AG09309 (cell line): ENCODE data around the gene SLCO1A2.

Experiments used
- DNase-seq: peaks from one replicate; pipeline ENCODE4 v3.0.0-alpha.2; 2010; ENCODE audit warnings: low read depth
- H3K4me3 ChIP-seq: 2 replicates; pipeline ENCODE4 v1.5.1; 2011; ENCODE audit warnings: mild to moderate bottlenecking, low read depth, low read length, moderate library complexity; ENCODE audit not compliant: control insufficient read depth
- TF ChIP-seq, protein P1 (sequence below): IDR thresholded peaks from 2 replicates; pipeline ENCODE4 v1.5.1; 2011; ENCODE audit warnings: mild to moderate bottlenecking, low read depth, low read length, inconsistent platforms; ENCODE audit not compliant: insufficient read depth, control insufficient read depth; ENCODE audit errors: missing control alignments

Gene SLCO1A2

GRCh38 chr12:21341769-21342168 lies 7.1 kb upstream of the SLCO1A2 start:
- H3K4me3 ChIP-seq: no peak overlapping the region
- TF ChIP-seq, protein P1, sequence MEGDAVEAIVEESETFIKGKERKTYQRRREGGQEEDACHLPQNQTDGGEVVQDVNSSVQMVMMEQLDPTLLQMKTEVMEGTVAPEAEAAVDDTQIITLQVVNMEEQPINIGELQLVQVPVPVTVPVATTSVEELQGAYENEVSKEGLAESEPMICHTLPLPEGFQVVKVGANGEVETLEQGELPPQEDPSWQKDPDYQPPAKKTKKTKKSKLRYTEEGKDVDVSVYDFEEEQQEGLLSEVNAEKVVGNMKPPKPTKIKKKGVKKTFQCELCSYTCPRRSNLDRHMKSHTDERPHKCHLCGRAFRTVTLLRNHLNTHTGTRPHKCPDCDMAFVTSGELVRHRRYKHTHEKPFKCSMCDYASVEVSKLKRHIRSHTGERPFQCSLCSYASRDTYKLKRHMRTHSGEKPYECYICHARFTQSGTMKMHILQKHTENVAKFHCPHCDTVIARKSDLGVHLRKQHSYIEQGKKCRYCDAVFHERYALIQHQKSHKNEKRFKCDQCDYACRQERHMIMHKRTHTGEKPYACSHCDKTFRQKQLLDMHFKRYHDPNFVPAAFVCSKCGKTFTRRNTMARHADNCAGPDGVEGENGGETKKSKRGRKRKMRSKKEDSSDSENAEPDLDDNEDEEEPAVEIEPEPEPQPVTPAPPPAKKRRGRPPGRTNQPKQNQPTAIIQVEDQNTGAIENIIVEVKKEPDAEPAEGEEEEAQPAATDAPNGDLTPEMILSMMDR: no peak
- no peak for DNase-seq

DNA sequence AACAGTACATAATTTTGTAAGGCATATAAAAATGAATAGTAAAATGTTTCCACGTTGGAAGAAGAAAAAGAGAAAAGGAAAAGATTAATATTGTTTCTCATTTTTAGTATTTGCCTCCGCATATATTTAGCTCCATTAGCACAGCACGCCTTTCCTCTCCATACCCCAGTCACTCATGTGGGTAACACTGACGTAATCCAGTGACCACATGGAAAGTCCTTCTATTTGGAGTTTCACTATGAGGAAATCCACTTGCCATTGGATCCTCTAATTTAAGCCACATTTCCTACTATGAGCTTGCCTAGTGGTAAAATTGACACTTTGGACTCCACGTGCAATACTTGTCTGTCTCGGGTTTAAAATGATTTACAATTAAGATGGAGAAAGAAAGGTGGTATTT lies 5.7 kb upstream of the SLCO1A2 start:
- DNase-seq: no peak
- no peak overlapping the region for H3K4me3 ChIP-seq
- TF ChIP-seq, protein P1: no peak

DNA sequence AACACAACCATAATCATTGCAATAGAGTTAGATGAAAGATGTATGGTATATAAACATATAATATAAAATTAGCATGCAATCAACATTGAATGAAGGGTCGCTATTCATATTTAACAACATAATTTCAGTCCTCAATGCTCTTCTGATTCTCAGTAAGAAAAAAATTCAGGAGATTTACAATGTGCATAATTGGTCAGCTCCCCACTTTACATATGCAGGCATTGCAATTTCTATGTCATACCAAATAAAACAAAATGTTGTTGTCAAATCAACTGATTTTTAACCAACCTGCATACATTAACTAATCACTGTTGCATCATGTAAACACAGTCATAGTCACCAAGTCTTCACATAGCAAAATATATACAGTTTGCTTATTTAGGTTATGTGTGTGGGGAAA lies 5.2 kb upstream of the SLCO1A2 start:
- TF ChIP-seq, protein P1: no peak
- no peak for DNase-seq

DNA sequence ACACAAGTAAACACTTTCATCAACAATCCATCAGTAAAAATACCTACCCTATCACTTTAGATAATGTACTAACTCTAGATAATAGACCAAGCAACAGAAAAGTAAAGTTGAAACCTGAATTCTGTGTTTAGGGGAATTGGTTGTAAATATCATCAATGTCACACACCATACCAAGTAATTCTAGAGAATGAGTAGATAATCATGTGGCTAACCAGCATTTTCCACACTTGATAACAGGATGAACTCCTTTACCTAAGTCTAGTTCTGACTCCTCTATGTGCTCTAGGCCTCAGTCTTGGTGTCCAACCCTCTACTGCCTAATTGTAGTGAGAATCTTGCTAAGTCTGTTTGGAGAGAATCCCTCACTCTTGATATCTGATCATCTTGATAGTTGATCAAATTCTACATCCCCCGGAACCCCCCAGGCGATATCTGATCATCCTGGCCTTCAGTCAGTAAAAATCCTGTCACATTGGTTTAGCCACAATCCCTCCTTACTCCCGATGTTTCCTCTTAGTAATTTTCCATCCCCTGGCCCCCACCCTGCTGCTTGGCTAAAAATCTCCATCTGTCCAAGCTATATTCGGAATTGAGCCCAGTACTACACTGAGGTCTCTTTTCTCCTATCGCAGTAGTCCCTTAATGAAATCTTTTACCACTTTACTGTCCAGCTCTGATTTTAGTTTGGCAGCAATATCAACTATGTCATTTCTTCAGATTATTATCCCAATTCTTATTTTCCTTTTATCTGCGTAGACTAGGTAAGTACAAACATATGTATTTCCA lies 3.4 kb upstream of the SLCO1A2 start:
- TF ChIP-seq, protein P1: no peak
- no peak for DNase-seq
- no peak overlapping the region for H3K4me3 ChIP-seq

More for the DNA sequence above, 5.2 kb upstream of the SLCO1A2 start:
- no peak overlapping the region for H3K4me3 ChIP-seq

DNA sequence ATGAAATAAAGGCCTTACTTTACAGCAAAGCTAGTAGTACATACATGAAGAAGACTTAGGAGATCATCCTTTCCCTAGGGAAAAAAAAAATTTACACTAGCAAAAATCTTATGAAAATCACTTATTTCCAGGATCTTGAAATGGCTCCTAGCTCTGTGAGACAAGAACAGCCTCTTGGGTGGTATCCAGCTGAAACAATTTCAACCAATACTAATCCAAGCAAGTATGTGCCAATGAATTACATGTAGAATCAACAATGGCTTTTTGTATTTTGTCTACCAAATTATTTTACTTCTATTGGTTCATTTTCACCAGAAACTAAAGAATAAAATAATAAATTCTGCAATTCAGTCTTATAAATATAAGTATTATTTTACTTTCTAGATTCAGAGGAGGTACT lies 2.7 kb upstream of the SLCO1A2 start:
- no peak for DNase-seq
- H3K4me3 ChIP-seq: no peak overlapping the region
- TF ChIP-seq, protein P1: no peak

DNA sequence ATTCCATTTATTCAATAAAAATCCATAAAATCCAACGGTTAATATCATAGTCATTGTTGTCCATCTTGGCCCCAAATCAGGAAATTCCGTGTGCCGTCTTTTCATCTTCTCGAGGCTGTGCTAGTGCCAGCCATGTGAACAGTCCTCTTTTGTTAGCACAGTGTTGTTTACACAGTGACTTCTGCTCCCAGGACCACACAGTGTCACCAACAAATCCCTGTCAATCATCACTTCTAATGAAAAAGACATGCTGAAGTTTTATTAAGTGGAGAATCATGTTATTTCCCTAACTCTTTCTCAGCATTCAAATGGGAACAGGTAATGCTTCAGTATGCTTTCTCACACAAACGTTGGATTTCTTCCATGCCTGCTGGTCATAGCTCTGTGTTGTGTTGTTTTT lies 1.9 kb upstream of the SLCO1A2 start:
- DNase-seq: no peak
- no peak overlapping the region for H3K4me3 ChIP-seq
- TF ChIP-seq, protein P1: no peak
